C1 segment of cervical spinal cord (tissue), 14 donors: ENCODE data around the gene ITIH5.
A peak's percentile ranks its signal among the peaks of the same experiment; 100 is the strongest.
"Not testable (repeated sequence)": the region's sequence is repeated elsewhere in the genome, so short reads cannot be mapped to it uniquely, and the experiment has no call there.

Experiments used
- DNase-seq, 14 donors: peaks; one replicate each; lab custom pipeline; 2025; lab: John Stamatoyannopoulos, UW

The ITIH5 gene

DNA sequence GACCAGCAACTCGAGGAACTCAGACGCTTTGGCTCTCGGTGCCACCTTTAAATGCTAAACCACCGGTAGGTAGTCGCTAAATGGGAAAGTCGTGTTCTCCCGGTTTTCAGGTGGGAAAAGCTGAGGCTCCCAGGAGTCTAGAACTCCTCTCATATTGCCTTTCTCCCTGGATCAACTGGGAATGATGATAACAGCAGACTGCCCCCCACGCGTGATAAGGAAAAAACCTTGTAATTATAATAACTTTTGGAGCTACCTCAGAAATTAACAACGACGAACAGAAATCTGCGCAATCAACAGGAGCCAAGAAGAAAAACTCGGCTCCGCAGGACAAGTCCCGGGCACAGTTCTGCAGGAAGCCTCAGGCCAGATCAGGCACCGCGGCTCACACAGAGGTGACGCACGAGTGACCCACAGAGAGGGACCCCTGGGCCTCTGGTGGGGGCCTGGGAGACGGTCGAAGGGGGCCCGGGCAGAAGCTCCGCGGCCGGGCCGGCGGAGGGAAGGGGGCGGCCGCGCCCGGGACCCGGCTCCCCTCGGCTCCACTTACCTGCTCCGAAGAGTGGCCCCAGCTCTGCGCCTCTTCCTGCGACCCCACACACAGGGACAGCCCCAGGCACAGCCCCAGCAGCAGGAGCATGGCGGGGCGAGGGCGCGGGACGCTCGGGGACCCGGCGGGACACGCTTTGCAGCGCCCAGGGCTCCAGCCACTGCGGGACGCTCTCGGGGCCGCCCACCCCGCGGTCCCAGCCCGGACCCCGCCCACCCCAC is at the start of gene ITIH5:
Gene ITIH5 (minus strand): TSS at position 714 of the 771 bp plus-strand sequence. CDS start 74 bp downstream, at position 640.
- DNase-seq: no peak

DNA sequence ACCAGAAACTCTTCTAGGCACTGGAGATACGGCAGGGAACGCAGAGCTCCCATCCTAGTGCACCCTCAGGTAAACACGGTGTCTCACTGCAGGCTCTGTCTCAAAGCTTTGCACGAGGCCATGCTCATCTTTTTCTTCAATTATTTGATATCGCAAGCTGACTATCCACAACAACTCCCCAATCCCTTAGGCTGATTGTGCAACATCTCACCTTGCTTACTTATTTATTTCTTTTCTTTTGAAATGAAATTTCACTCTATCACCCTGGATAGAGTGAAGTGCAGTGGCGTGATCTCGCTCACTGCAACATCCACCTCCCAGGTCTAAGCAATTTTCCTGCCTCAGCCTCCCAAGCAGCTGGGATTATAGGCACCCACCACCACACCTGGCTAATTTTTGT is 48.7 kb upstream of the ITIH5 start:
- DNase-seq: no peak

DNA sequence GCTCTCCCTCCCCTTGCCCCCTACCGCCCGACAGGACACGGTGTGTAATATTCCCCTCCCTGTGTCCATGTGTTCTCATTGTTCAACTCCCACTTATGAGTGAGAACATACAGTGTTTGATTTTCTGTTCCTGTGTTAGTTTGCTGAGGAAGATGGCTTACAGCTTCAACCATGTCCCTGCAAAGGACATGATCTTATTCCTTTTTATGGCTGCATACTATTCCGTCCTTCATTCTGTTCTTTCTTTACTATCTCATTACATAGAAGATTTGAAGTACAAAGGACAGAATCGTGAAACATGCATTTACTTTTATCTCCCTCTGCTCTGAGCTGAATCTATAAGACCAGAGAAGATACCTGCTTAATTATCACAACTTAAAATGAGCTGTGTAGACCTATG is 44.3 kb upstream of the ITIH5 start:
- not testable (repeated sequence) for DNase-seq

DNA sequence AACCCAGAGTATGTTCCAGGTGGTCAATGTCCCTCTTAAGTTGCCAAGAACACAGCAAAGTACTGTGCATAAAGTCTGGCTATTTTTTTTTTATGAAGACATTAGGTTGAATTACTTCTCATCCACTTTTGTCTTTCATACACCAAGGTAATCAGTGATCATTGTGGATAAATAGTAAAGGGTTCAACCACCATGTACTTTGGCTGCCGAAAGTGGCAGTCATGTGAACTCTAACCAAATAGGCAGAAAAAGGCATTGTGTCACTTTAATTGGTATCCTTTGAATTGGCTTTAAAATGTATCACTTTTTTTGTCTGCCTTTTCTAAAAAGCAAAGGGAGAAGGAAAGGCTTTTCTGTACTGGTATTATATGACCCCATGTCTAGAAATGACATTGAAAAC is 43.7 kb upstream of the ITIH5 start:
- DNase-seq: no peak

DNA sequence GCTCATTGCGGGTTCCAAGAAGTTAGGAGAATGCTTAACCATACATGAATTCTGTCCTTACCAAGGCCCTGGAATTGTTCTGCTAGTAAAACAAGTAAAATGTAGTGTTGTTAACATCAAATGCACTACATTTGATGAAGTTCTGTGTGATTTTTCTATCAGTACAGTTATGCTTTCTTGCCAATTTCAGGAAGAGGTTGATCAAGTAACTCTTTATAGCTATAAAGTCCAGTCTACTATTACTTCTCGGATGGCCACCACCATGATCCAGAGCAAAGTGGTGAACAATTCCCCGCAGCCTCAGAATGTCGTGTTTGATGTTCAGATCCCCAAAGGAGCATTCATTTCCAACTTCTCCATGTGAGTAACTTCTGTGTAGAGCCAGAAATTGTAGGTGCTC is 42.1 kb upstream of the ITIH5 start:
- DNase-seq: no peak

DNA sequence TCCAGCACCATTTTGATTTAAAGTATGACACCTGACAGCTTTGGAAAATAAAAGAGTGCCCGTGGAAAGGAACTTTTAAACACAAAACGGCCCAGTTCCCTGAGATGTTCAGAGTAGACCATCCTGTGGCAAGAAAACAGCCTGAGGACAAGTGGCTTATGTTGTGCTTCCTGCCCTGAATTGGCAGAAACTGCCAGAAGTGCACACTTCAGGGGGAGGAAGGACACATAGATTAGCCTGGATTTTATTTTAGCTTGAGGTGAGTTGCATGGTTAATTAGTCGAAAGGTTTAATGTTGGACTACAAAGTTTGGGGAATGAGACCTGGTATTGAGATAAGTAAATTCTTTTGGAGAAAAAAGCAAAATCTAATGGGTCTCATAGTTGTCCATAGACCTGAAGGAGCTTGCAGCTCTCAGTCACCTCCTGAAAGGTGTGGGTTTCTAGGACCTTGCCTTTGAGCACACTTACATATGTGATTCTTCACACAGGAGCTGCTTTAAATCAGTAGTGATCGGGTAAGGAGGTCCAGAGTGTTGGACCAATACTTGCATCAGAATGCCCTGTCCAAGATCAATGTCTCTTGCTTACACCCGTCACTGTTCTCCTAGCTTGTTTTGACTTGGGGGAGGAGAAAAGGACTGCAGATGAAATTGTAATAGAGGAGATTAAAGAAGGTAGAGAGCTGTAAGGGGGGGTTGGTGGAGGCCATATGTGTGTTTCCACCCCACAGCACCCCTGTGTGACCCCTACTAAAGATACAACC is 41.3 kb upstream of the ITIH5 start:
- DNase-seq: no peak

DNA sequence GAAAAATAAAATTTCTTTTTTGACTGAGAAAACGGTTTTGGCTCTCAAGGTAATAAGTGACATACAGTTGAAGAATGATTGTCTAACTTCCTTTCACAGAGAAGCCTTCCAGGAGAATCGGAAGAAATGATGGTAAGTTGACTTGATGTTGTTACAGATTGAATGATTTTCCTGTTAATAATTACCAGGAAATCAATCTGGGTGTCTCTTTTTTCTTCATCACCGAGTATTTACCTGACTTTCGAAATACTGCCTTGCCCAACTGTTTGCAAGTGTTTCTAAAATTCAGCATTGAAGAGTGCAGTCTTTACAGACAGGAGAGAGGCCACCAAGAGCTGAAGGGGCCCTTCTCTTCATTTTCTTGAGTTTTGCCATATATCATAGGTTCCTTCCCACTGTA is 40.3 kb upstream of the ITIH5 start:
- DNase-seq: no peak

DNA sequence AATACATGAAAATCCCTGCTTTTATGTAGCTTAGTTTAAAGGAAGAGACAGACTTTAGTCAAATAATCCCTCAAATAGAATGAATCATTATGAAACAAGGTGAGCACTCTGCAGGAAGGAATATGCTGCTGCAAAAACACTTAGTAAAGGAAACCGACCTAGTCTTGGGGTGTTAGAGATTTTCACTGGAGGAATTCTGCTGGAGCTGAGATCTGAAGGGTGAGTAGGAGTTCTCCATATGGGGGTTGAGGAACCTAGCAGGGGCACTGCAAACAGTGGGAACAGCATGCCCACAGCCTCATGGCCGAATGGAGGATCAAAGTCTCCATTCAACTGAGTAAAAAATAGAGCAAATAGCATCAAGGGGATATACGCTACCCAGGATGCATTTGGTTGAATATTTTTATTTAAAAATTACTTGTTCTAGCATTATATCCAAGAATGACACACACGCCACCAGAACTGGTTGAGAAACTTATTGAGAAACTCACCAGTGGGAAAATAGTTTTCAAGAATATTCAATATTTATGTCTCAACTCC is 39.8 kb upstream of the ITIH5 start:
- no peak for DNase-seq

DNA sequence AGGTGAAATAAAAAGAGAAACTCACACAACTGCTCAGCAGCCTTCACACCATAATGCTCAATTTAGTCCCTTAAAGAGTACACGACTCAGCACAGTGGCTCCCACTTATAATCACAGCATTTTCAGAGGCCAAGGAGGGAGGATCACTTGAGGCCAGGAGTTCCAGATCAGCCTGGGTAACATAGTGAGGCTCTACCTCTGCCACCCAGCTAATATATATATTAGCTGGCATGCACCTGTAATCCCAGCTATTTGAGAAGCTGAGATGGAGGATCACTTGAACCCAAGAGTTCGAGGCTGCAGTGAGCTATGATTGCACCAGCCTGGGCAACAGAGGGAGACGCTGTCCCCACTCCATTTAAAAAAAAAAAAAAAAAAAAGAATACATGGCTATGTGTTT is 38.6 kb upstream of the ITIH5 start:
- DNase-seq: no peak

DNA sequence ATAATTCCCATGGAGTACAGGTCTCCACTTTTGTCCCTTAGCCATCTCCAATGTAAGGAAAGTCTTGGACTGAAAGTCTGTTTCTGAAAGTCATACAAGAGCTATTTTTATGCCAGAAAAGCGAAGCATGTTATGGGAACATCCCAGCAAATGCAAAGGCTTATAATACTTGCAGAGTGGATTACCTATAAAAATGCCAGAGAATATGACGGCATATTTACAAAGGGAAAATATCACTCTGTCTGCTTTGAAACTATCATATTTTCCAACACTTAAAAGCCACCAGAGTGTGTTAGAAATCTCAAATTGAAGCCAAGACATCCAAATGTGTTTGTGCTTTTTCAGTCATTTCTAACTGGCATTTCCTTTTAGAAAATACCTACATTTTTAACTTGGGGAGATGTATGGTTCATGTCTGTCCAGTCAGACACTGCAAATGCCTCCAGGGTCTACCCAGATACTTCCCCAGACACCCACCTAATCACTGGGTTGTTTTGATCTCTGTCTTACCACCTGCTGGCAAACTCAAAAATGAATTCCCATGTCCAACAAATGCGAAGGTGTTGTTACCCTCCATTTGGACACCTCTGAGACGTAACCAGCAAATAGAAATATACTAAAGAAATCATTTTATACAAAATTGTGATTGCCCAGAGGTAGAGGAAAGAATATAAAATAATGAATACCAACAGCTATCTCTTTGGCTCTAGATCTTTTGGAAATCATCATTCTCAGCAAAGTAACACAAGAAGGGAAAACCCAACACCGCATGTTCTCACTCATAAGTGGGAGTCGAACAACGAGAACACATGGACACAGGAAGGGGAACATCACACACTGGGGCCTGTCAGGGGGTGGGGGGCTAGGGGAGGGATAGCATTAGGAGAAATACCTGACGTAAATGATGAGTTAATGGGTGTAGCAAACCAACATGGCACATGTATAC is 37.6 kb upstream of the ITIH5 start:
- no peak for DNase-seq

DNA sequence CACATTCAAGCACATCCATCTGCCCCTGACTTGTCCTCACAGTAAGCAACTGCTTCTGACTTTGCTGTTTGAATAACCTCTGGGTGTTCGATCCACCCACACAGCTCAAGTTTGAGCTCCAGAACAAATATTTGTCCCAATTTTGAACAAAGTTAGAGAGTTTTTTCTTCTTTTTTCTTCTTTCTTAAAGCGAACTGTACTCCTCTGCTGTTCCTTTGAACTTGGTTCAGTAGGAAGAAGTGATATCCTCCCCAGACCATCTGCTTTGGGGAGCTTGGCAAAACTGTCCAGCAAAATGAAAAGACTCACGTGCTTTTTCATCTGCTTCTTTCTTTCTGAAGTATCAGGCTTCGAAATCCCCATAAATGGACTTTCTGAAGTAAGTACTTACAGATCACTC is 36.4 kb upstream of the ITIH5 start, which contains the start of gene ITIH2:
Gene ITIH2 (plus strand): TSS at position 177 of the 400 bp plus-strand sequence. CDS start 119 bp downstream, at position 296.
- no peak for DNase-seq

DNA sequence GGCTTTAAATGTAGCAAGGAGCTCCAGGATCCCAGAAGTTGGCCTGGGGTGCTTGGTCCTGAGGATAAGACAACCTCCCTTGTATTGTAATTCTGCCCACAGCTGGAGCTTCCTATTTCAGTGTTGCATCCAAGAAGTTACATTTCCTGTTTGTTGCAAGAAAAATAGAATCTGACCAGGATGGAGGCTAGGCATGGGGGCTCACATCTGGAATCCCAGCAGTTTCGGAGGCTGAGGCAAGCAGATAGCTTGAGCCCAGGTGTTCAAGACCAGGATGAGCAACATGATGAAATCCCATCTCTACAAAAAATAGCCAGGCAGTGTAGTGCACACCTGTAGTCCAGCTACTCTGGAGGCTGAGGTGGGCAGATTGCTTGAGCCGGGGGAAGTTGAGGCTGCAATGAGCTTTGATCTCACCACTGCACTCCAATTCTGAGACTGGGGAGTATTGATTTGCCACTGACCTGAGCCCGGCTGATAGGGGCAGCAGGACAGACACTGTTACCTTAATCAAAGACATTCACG is 35.6 kb upstream of the ITIH5 start:
- no peak for DNase-seq

DNA sequence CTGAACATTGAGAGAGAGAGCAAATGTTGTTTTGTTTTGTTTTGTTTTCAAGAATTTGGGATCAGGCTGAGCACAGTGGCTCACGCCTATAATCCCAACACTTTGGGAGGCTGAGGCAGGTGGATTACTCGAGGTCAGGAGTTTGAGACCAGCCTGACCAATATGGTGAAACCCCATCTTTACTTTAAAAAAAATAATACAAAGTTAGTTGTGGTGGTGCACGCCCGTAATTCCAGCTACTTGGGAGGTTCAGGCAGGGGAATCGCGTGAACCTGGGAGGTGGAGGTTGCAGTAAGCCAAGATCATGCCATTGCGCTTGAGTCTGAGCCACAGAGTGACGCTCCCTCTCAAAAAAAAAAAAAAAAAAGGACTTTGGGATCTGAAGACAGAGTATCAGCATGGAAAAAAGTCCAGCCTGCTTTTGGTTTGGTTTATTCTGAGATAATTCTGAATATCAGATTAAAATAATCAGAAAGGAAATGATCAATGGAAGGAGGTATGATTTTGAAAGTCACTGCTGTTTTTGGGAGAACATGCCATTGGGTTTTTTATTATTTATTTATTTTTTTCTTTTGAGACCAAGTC is 34.5 kb upstream of the ITIH5 start:
- DNase-seq: no peak

DNA sequence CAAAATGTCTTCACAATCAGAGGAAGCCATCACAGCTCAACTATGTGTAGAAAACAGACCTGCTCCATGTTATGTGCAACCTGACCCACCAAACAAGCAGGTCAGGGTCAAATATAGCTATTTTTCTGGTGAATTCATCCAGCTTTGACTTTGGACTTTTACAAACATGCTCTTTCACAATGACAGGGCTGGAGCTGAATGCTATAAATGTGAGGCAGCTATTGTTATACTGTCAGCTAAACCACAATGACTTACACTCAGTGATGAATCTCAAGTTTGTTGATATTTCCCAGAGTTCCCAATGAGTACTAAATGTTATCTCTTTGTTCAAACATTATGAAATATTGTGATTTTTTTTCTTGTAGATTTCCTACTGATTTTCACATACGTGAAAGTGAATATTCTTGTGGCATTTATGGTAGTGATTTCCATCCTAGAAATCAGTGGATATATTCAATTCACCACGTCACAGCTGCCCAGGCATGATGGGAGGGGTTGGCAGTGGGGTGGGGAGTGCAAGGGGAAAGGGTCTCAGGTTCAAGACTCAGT is 33.9 kb upstream of the ITIH5 start:
- DNase-seq: no peak

DNA sequence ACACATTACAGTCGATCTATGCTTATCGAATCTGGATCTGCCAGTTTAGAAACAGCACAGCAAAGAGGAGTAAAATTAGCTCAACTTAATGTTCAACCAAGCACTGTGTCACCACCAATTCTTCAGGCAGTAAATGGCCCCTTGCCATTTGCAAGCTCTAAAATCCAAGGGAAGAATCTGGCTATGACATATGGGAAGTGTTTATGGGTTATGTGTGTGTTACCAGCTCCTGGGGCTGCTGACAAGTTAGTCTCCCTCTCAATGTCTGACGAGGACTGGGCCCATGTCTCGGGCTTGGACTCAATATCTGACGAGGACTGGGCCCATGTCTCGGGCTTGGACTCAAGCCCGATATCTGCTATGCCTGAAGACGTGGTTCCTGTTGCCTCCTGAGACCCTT is 30.7 kb upstream of the ITIH5 start:
- DNase-seq: peak in 1 of 14 donors; percentile 52

DNA sequence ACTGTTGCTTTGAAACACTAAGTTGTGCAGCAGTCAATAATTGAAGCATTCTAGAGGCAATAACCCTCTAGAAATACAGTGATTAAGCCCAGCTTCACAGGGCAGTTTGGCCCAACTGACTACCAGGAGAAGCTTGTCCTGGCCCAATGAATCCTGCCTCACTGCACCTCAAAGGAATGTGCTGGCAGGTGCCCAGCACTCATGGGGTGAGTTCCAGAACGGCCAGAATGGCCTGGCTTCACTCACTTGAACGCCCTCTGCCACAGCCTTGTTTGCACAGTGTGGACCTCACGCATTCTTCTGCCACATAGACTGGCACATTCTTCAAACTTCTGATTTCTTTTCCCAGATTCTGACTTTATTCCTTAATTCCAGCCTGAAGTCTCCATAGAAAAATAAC is 29.8 kb upstream of the ITIH5 start:
- DNase-seq: peak in 4 of 14 donors; percentile 2 to 68 (median 6)

DNA sequence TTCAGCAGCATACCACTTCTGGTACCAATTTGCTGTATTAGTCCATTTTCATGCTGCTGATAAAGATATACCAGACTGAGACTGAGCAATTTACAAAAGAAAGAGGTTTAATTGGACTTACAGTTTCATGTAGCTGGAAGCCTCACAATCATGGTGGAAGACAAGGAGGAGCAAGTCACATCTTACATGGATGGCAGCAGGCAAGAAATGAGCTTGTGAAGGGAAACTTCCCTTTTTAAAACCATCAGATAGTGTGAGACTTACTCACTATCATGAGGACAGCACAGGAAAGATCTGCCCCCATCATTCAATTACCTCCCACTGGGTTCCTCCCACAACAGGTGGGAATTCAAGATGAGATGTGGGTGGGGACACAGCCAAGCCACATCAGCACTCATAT is 26.4 kb upstream of the ITIH5 start:
- DNase-seq: not testable (repeated sequence)

DNA sequence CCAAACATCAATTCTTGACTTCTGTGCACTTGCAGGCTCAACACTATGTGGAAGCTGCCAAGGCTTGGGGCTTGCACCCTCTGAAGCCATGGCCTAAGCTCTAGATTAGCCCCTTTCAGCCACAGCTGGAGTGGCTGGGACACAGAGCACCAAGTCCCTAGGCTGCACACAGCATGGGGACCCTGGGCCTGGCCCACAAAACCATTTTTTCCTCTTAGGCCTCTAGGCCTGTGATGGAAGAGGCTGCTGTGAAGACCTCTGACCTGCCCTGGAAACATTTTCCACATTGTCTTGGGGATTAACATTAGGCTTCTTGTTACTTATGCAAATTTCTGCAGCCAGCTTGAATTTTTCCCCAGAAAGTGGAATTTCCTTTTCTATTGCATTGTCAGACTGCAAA is 25.6 kb upstream of the ITIH5 start:
- not testable (repeated sequence) for DNase-seq

DNA sequence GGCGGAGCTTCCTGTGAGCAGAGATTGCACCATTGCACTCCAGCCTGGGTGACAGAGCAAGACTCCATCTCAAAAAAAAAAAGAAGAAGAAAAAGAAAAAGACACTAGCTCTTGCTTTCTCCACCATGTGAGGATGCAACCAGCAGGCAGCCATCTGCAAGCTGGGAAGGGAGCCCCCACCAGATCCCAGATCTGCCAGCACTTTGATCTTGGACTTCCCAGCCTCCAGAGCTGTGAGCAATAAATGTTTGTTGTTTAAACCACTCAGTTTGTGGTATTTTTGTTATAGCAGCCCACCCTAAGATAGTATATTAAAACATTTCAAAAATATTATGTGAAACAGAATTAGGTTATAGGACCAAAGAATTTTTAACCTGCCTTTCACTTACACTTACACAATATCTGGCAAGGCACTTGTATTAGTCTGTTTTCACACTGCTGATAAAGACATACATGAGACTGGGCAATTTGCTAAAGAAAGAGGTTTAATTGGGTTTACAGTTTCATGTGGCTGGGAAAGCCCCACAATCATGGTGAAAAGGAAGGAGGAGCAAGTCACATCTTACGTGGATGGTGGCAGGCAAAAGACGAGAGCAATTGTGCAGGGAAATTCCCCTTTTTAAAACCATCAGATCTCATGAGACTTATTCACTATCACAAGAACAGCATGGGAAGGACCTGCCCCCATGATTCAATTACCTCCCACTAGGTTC is 24.3 kb upstream of the ITIH5 start:
- not testable (repeated sequence) for DNase-seq

DNA sequence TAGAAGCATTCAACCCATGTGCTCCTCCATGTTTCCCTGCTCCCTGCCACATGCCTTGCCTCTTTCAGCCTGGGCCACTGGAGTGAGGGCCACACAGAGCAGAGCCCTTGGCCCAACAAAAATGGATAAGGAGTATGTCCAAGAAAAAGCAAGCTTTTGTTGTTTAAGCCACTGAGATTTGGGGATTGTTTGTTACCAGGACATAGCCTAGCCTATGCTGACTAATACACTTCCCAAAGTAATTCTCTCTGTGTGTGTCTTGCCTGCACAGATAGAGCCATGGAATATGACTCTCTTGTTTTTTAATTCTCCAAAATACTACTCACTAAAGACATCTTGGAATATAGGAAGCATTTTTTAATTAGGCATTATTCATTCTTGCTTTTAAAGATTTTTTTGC is 22.8 kb upstream of the ITIH5 start:
- DNase-seq: no peak
